GM12865 (cell line): ENCODE measurements around the gene KRTAP22-1.

Experiments used
- DNase-seq: peaks from one replicate; pipeline ENCODE4 v3.0.0; 2010; ENCODE audit warnings: low read depth
- H3K4me3 ChIP-seq: 2 replicates; pipeline ENCODE4 v1.5.1; 2011; ENCODE audit warnings: mild to moderate bottlenecking, low read depth, low read length, control low read depth
- CTCF ChIP-seq: IDR thresholded peaks from 2 replicates; pipeline ENCODE4 v1.5.1; 2011; ENCODE audit warnings: low read length, control low read depth, low read depth, inconsistent platforms; ENCODE audit not compliant: insufficient read depth; ENCODE audit errors: missing control alignments

KRTAP22-1 gene

GRCh38 chr21:30600787-30601186 lies at the start of gene KRTAP22-1:
Gene KRTAP22-1 (plus strand): TSS chr21:30601087.
- TF ChIP-seq CTCF: no peak
- H3K4me3 ChIP-seq: no peak within 1 kb of the TSS
- no peak for DNase-seq

GRCh38 chr21:30552782-30553181 lies 48.1 kb upstream of the KRTAP22-1 start:
- TF ChIP-seq CTCF: no peak
- no peak for DNase-seq
- H3K4me3 ChIP-seq: no peak overlapping the region

GRCh38 chr21:30555095-30555494 lies 45.8 kb upstream of the KRTAP22-1 start:
- no peak for TF ChIP-seq CTCF
- no peak overlapping the region for H3K4me3 ChIP-seq
- DNase-seq: no peak

GRCh38 chr21:30561264-30561895 lies 39.5 kb upstream of the KRTAP22-1 start, which contains the start of gene KRTAP19-7:
Gene KRTAP19-7 (minus strand): TSS chr21:30561314. CDS start chr21:30561289, 25 bp downstream.
- no peak within 1 kb of the TSS for H3K4me3 ChIP-seq
- no peak for TF ChIP-seq CTCF
- no peak for DNase-seq

GRCh38 chr21:30561957-30562356 lies 38.9 kb upstream of the KRTAP22-1 start:
- TF ChIP-seq CTCF: no peak
- no peak overlapping the region for H3K4me3 ChIP-seq
- DNase-seq: no peak

GRCh38 chr21:30563072-30563471 lies 37.8 kb upstream of the KRTAP22-1 start:
- H3K4me3 ChIP-seq: no peak overlapping the region
- TF ChIP-seq CTCF: no peak
- no peak for DNase-seq

GRCh38 chr21:30563630-30564029 lies 37.3 kb upstream of the KRTAP22-1 start:
- no peak overlapping the region for H3K4me3 ChIP-seq
- DNase-seq: no peak
- no peak for TF ChIP-seq CTCF
